Stimulated activated naive B cell treated with anti-CD40 and anti-IgM and Interleukin-4, amounts not matched to agents 10 μg/mL and 1 μg/mL and 100 μg/mL, for 72 hours (primary cell): ENCODE data around the gene FILIP1.
"Not testable (repeated sequence)": the region's sequence is repeated elsewhere in the genome, so short reads cannot be mapped to it uniquely, and the experiment has no call there.

Experiments used
- ATAC-seq, 2 donors: fragments of 150-1000 bp; cut with Tn5 transposase; replicated peaks; 2 replicates each; pipeline ENCODE4 v1.10.0; 2021; ENCODE audit warnings: moderate library complexity in 1 of 2
- DNase-seq: peaks from one replicate; pipeline ENCODE4 v3.0.0; 2021
- H3K27ac Mint-ChIP-seq: one replicate; pipeline ENCODE4 v1.8.0; 2022; ENCODE audit warnings: mild to moderate bottlenecking, mixed read lengths
- H3K27me3 Mint-ChIP-seq, 2 donors: one replicate each; pipeline ENCODE4 v1.8.0; 2022; ENCODE audit warnings: mixed read lengths in 2 of 2
- H3K36me3 Mint-ChIP-seq, 2 donors: one replicate each; pipeline ENCODE4 v1.8.0; 2022; ENCODE audit warnings: mixed read lengths in 2 of 2, mild to moderate bottlenecking in 1 of 2
- H3K4me1 Mint-ChIP-seq, 2 donors: one replicate each; pipeline ENCODE4 v1.8.0; 2022; ENCODE audit warnings: mixed read lengths in 2 of 2, mild to moderate bottlenecking in 1 of 2
- H3K4me3 Mint-ChIP-seq, 2 donors: one replicate each; pipeline ENCODE4 v1.8.0; 2022; ENCODE audit warnings: mild to moderate bottlenecking in 2 of 2, mixed read lengths in 2 of 2, moderate library complexity in 1 of 2
- H3K9me3 Mint-ChIP-seq, 2 donors: one replicate each; pipeline ENCODE4 v1.8.0; 2022; ENCODE audit warnings: mixed read lengths in 2 of 2, mild to moderate bottlenecking in 1 of 2

Gene FILIP1

DNA sequence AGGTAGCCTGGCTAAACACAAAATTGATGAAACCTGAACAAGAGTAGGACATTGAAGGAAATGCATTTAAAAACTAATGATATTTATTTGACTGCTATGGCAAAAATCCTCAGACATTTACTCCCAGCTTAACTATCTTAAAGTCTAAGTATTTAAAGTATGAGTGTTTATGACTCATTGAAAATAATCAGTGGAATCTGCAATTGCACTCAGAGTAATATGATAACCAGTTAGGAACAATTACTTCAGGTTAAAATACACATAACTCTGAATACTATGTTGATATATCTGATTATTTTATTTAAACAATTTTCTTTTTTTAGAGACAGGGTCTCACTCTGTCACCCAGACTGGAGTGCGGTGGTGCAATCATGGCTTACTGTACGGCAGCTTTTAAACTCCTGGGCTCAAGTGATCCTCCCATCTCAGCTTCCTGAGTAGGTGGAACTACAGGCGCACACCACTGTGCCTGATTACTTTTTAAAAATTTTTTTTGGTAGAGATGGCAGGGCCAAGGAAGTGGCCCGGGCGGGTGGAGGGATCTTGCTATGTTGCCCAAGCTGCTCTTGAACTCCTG, 43.9 kb downstream of the FILIP1 start:
- Mint-ChIP-seq H3K4me3 (no peak overlapping the region), H3K27ac (no peak overlapping the region), H3K36me3 (no peaks in the 10 kb centered on the region), H3K9me3 (no peaks in the 10 kb centered on the region), H3K4me1 (no peaks in the 10 kb centered on the region), H3K27me3 (peaks cover 0 to 14% of the 10 kb centered on the region in 2 donors)
- DNase-seq, result no peak
- no peak for ATAC-seq

DNA sequence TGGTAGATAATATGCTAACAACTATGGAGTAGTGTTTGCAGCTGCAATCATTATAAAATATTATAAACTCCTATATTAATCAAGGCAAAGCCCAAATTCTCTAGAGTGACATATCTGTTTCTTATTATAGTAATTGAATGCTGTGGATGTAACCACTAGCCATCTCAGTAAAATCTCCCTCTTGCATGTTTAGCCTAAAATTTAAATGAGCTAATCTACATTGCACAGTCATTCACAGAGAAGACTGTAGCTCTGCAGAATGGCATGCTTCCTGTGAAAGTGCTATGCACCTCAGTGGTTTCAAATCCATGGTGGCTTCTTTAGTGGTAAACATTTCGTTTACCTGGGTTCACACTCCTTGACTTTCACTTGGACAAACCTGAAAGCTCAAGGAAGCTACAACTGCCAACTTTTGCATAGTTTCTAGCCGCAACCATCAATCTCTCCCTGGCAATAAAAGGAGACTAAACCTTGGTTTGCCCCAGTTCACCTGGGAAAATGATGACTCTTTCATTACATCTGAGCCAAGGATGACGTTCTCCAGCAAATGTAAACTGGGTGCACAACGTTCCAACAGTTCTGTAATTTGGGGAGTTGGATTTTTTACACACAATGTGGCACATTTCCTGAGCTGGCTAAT, 47.2 kb downstream of the FILIP1 start:
- DNase-seq (no peak), ATAC-seq (no peak)
- H3K27ac Mint-ChIP-seq, result no peak overlapping the region
- no peaks in the 10 kb centered on the region for H3K9me3 Mint-ChIP-seq
- H3K4me1 Mint-ChIP-seq, result no peaks in the 10 kb centered on the region
- H3K36me3 Mint-ChIP-seq, result no peaks in the 10 kb centered on the region
- no peak overlapping the region for H3K4me3 Mint-ChIP-seq
- H3K27me3 Mint-ChIP-seq, result peaks cover 0 to 14% of the 10 kb centered on the region in 2 donors

- Mint-ChIP-seq H3K27me3 (peaks cover 0 to 14% of the 10 kb centered on the region in 2 donors), H3K9me3 (no peaks in the 10 kb centered on the region), H3K27ac (no peak overlapping the region), H3K4me3 (no peak overlapping the region), H3K4me1 (no peaks in the 10 kb centered on the region), H3K36me3 (no peaks in the 10 kb centered on the region)
- no peak for ATAC-seq
- no peak for DNase-seq
Measured at GRCh38 chr6:75445738-75446137, 47.9 kb downstream of the FILIP1 start.

- H3K27ac Mint-ChIP-seq, result no peak overlapping the region
- no peak for ATAC-seq
- H3K9me3 Mint-ChIP-seq, result no peaks in the 10 kb centered on the region
- H3K36me3 Mint-ChIP-seq, result no peaks in the 10 kb centered on the region
- no peak for DNase-seq
- no peaks in the 10 kb centered on the region for H3K4me1 Mint-ChIP-seq
- no peak overlapping the region for H3K4me3 Mint-ChIP-seq
- peaks cover 0 to 14% of the 10 kb centered on the region in 2 donors for H3K27me3 Mint-ChIP-seq
Measured at GRCh38 chr6:75444899-75445298, 48.7 kb downstream of the FILIP1 start.

DNA sequence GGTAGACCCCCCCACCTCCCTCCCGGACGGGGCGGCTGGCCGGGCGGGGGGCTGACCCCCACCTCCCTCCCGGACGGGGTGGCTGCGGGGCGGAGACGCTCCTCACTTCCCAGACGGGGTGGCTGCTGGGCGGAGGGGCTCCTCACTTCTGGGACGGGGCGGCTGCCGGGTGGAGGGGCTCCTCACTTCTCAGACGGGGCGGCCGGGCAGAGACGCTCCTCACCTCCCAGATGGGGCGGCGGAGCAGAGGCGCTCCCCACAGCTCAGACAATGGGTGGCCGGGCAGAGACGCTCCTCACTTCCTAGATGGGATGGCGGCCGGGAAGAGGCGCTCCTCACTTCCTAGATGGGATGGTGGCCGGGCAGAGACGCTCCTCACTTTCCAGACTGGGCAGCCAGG, 51.7 kb downstream of the FILIP1 start:
- not testable (repeated sequence) for H3K9me3 Mint-ChIP-seq, H3K4me3 Mint-ChIP-seq, H3K4me1 Mint-ChIP-seq, H3K27me3 Mint-ChIP-seq, ATAC-seq, H3K27ac Mint-ChIP-seq, H3K36me3 Mint-ChIP-seq, DNase-seq

DNA sequence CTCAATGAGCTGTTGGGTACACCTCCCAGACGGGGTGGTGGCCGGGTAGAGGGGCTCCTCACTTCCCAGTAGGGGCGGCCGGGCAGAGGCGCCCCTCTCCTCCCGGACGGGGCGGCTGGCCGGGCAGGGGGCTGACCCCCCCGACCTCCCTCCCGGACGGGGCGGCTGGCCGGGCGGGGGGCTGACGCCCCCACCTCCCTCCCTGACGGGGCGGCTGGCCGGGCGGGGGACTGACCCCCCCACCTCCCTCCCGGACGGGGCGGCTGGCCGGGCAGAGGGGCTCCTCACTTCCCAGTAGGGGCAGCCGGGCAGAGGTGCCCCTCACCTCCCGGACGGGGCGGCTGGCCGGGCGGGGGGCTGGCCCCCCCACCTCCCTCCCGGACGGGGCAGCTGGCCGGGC, 52.1 kb downstream of the FILIP1 start:
- H3K36me3 Mint-ChIP-seq, H3K4me3 Mint-ChIP-seq, H3K4me1 Mint-ChIP-seq, H3K27ac Mint-ChIP-seq, DNase-seq, ATAC-seq, H3K27me3 Mint-ChIP-seq, H3K9me3 Mint-ChIP-seq: not testable (repeated sequence)

- Mint-ChIP-seq H3K27ac (no peak overlapping the region), H3K4me3 (no peak overlapping the region), H3K36me3 (no peaks in the 10 kb centered on the region), H3K9me3 (no peaks in the 10 kb centered on the region), H3K4me1 (no peaks in the 10 kb centered on the region), H3K27me3 (no peaks in the 10 kb centered on the region)
- ATAC-seq, result no peak
- no peak for DNase-seq
Measured at GRCh38 chr6:75438442-75439116, 55.0 kb downstream of the FILIP1 start.

DNA sequence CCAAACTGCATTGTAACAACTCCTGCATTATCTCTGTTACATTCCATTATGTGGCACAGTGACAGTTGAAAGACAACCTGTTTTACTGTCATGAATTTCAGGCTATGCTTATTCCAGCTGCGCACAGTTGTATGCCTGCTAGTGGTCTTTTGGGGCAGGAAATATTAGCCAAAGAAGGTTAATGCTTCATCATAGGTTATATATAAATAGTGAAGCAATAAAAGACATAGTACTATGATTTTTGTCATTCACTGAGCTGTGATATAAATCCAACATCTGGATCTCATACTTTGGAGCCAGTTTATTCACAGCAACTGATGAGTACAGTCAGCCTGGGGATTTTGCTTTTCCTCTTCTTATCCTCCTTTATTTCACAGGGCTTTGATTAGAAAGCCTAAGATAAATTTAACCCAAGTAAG, 55.6 kb downstream of the FILIP1 start:
- ATAC-seq (no peak), DNase-seq (no peak)
- Mint-ChIP-seq H3K27ac (no peak overlapping the region), H3K27me3 (no peaks in the 10 kb centered on the region), H3K4me1 (no peaks in the 10 kb centered on the region), H3K9me3 (no peaks in the 10 kb centered on the region), H3K4me3 (no peak overlapping the region), H3K36me3 (no peaks in the 10 kb centered on the region)

GRCh38 chr6:75437421-75437891, 56.1 kb downstream of the FILIP1 start:
- H3K27me3 Mint-ChIP-seq, result no peaks in the 10 kb centered on the region
- no peaks in the 10 kb centered on the region for H3K9me3 Mint-ChIP-seq
- no peaks in the 10 kb centered on the region for H3K36me3 Mint-ChIP-seq
- no peak overlapping the region for H3K4me3 Mint-ChIP-seq
- no peak for DNase-seq
- no peak for ATAC-seq
- H3K27ac Mint-ChIP-seq, result no peak overlapping the region
- H3K4me1 Mint-ChIP-seq, result no peaks in the 10 kb centered on the region

- Mint-ChIP-seq H3K4me1 (no peaks in the 10 kb centered on the region), H3K9me3 (no peaks in the 10 kb centered on the region), H3K36me3 (no peaks in the 10 kb centered on the region), H3K4me3 (no peak overlapping the region), H3K27me3 (no peaks in the 10 kb centered on the region), H3K27ac (no peak overlapping the region)
- DNase-seq (no peak), ATAC-seq (no peak)
Measured at GRCh38 chr6:75436869-75437268, 56.7 kb downstream of the FILIP1 start.

DNA sequence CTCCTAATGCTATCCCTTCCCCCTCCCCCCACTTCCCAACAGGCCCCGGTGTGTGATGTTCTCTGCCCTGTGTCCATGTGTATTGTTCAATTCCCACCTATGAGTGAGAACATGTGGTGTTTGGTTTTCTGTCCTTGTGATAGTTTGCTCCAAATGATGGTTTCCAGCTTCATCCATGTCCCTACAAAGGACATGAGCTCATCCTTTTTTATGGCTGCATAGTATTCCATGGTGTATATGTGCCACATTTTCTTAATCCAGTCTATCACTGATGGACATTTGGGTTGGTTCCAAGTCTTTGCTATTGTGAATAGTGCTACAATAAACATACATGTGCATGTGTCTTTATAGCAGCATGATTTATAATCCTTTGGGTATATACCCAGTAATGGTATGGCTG, 60.8 kb downstream of the FILIP1 start:
- not testable (repeated sequence) for H3K27ac Mint-ChIP-seq, DNase-seq, ATAC-seq, H3K4me3 Mint-ChIP-seq, H3K4me1 Mint-ChIP-seq, H3K9me3 Mint-ChIP-seq, H3K36me3 Mint-ChIP-seq, H3K27me3 Mint-ChIP-seq

GRCh38 chr6:75431379-75431778, 62.2 kb downstream of the FILIP1 start:
- H3K27ac Mint-ChIP-seq, result no peak overlapping the region
- no peaks in the 10 kb centered on the region for H3K4me1 Mint-ChIP-seq
- ATAC-seq (no peak), DNase-seq (no peak)
- H3K9me3 Mint-ChIP-seq, result peaks cover 4 to 5% of the 10 kb centered on the region in 2 donors
- no peak overlapping the region for H3K4me3 Mint-ChIP-seq
- H3K36me3 Mint-ChIP-seq, result peaks cover 0 to 2% of the 10 kb centered on the region in 2 donors
- peaks cover 0 to 3% of the 10 kb centered on the region in 2 donors for H3K27me3 Mint-ChIP-seq

DNA sequence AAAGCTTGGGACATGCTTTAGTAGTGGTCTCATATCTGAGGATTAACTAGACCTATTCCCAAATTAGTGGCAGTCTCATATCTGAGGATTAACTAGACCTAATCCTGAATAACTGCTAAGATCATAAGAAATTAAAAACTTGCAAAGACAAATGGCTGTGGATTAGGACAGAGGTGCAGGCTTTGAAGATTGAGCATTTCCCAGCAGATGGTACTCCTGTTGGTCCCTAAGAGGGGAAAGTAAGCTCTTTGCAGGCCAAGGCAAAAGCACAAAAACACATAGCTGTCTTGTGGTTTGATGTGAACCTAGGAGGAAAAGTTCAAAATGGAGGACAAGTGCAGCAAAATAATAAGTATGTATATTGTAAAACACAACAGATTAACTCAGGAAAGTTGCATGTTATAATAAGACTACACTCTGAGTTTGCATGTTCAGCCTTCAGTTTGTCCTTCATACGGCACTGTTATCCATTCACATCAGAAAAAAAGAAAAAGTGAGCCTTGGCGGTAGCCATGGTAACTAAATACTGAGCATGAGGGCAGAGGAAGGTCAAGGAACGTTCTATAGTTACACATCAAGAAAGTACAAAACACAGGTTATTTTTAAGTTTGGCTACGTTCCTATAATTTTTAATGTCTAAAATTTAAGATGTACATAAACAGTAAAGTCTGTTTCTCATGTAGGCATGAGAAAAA, 62.8 kb downstream of the FILIP1 start:
- peaks cover 0 to 4% of the 10 kb centered on the region in 2 donors for H3K27me3 Mint-ChIP-seq
- H3K36me3 Mint-ChIP-seq, result peaks cover 0 to 2% of the 10 kb centered on the region in 2 donors
- peaks cover 4 to 5% of the 10 kb centered on the region in 2 donors for H3K9me3 Mint-ChIP-seq
- ATAC-seq (no peak), DNase-seq (no peak)
- H3K4me3 Mint-ChIP-seq, result no peak overlapping the region
- H3K4me1 Mint-ChIP-seq, result no peaks in the 10 kb centered on the region
- H3K27ac Mint-ChIP-seq, result no peak overlapping the region

DNA sequence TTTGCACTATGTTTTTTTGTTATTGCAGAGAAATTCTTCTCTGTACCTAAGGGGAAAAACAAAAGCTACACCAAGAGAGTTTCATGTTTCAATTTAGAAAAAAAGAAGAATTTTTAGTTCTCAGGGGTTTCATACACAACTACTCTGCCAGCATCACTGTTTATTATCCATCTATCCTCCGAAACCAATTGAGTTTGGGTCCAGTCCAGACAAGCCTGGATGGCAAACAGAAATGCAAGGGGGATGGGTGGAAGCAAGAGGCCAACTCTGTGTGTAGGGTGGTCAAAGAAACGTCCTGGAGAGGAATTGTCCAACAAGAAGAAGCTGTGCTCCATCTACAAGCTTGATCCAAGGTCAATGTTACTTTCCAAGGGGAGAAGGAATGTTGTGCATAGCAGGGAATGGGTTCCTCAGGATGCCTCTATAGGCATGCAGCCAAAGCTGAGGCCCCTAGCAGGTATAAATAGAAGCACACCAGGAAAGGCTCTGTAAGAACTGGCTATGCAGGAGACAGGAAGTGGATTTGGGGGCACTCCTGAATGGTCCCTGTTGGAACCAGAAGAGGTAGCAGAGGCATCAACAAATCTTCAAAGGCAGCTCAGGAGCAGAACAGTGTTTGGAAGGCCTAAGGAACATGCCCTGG, 64.4 kb downstream of the FILIP1 start:
- no peak for ATAC-seq
- no peak overlapping the region for H3K4me3 Mint-ChIP-seq

More for the DNA sequence above, 64.4 kb downstream of the FILIP1 start:
- H3K9me3 Mint-ChIP-seq, result peaks cover 4 to 5% of the 10 kb centered on the region in 2 donors
- H3K27me3 Mint-ChIP-seq, result peaks cover 0 to 4% of the 10 kb centered on the region in 2 donors
- H3K36me3 Mint-ChIP-seq, result peaks cover 0 to 2% of the 10 kb centered on the region in 2 donors
- no peak overlapping the region for H3K27ac Mint-ChIP-seq
- no peaks in the 10 kb centered on the region for H3K4me1 Mint-ChIP-seq
- DNase-seq, result no peak
